K562 (cell line): ENCODE data around the gene PPP4R3B. TPM values are rescaled to one million over a fixed set of nuclear protein-coding genes. Genes with fewer than 3 reads are reported as not detected.

Experiments
- ELK3 ChIP-seq: fragments of 450-650 bp; formaldehyde crosslinking; IDR thresholded peaks from 2 replicates; pipeline ENCODE4 v1.4.0; 2020; ENCODE audit warnings: mild to moderate bottlenecking
- EP300 ChIP-seq: IDR thresholded peaks from 2 replicates; pipeline ENCODE4 v1.6.1; 2012; ENCODE audit warnings: low read length, improper control_type of control experiment
- FOXJ2 ChIP-seq: fragments of 200-800 bp; sonication (Bioruptor generic); IDR thresholded peaks from 2 replicates; pipeline ENCODE4 v1.6.1; 2016; ENCODE audit warnings: missing genetic modification characterization, missing compliant biosample characterization
- GABPB1 ChIP-seq: sonication (generic); formaldehyde crosslinking; IDR thresholded peaks from 2 replicates; pipeline ENCODE4 v1.8.0; 2022; ENCODE audit warnings: mild to moderate bottlenecking, missing genetic modification reagents
- HDGF ChIP-seq: fragments of 450-650 bp; IDR thresholded peaks from 2 replicates; pipeline ENCODE4 v1.6.1; 2016
- MGA ChIP-seq: fragments of 450-650 bp; IDR thresholded peaks from 2 replicates; pipeline ENCODE4 v1.6.1; 2016; ENCODE audit warnings: mild to moderate bottlenecking, moderate library complexity
- MTA2 ChIP-seq: fragments of 450-650 bp; IDR thresholded peaks from 2 replicates; pipeline ENCODE4 v1.6.1; 2016; ENCODE audit warnings: low read depth
- NONO ChIP-seq, 2 experiments: fragments of 200-400 bp in 1 of 2; fragments of 450-650 bp in 1 of 2; formaldehyde crosslinking in 1 of 2; IDR thresholded peaks; 2 replicates each; pipeline ENCODE4 v1.6.1; 2017; ENCODE audit warnings: low read depth in 2 of 2, mild to moderate bottlenecking in 2 of 2, moderate library complexity in 2 of 2, low read length in 1 of 2
- RHOXF2B ChIP-seq: fragments of 250-450 bp; sonication (Bioruptor Pico); conservative IDR thresholded peaks from 2 replicates; pipeline ENCODE4 v1.5.1; 2021
- RNF2 ChIP-seq: sonication (generic); IDR thresholded peaks from 2 replicates; pipeline ENCODE4 v1.6.1; 2016
- SNAPC5 ChIP-seq: fragments of 250-450 bp; sonication (Bioruptor Pico); IDR thresholded peaks from 2 replicates; pipeline ENCODE4 v1.8.0; 2021; ENCODE audit warnings: moderate library complexity, mild to moderate bottlenecking, inconsistent platforms
- SRSF9 ChIP-seq: fragments of 200-400 bp; formaldehyde crosslinking; IDR thresholded peaks from 2 replicates; pipeline ENCODE4 v1.6.1; 2017; ENCODE audit warnings: low read depth, low read length, borderline replicate concordance
- WHSC1 ChIP-seq: IDR thresholded peaks from one replicate; pipeline ENCODE4 v1.6.1; 2012; ENCODE audit warnings: low read length, control low read depth, inconsistent platforms
- ZNF282 ChIP-seq: sonication (generic); formaldehyde crosslinking; IDR thresholded peaks from 2 replicates; pipeline ENCODE4 v1.8.1; 2023; ENCODE audit warnings: missing genetic modification reagents
- ZNF740 ChIP-seq, 3 experiments: fragments of 200-800 bp in 1 of 3; sonication (Bioruptor generic) in 1 of 3; sonication (generic) in 1 of 3; formaldehyde crosslinking in 1 of 3; IDR thresholded peaks; 2 replicates each; pipeline versions ENCODE4 v1.6.1 to v1.8.0; 2016 to 2022; ENCODE audit warnings: mild to moderate bottlenecking in 2 of 3, missing compliant biosample characterization in 2 of 3, missing genetic modification characterization in 2 of 3, missing genetic modification reagents in 1 of 3
- polyA plus RNA-seq, 8 experiments: library from polyadenylated mRNA; depleted of rRNA in 4 of 8; stranded (reverse) in 5 of 8; unstranded in 3 of 8; fragments of >200 nt; fragmentation: Nextera tagmentation in 2 of 8; fragmentation: Illumina TruSeq in 1 of 8; extraction: Ambion mirVana in 2 of 8; extraction: Trizol in 1 of 8; gene quantifications; 2 replicates each; pipeline versions ENCODE4 v1.2.1 to v1.2.3, GENCODE V29; 2011 to 2014; ENCODE audit warnings: inconsistent platforms in 1 of 8, missing spikeins in 1 of 8
- total RNA-seq, 7 experiments: library from RNA; depleted of rRNA in 6 of 7; stranded (reverse); fragments of >200 nt in 6 of 7; fragmentation: Illumina TruSeq in 2 of 7; extraction: Trizol in 2 of 7; gene quantifications; 2 replicates each; pipeline versions ENCODE4 v1.2.1 to v1.2.3, GENCODE V29; 2011 to 2021; ENCODE audit warnings: low replicate concordance in 1 of 7

Gene PPP4R3B
- total and polyA plus RNA-seq, 9 of the 15 experiments (the other 6 are each of a cell fraction or from before 2014, with no cell fraction given), result 13.2 to 59.2 (median 41.9) TPM

- TF ChIP-seq FOXJ2, result peak; percentile 16; the same call in 1 of the 2 replicates
- no peak for TF ChIP-seq ZNF740 (CRISPR knock-in tag; IDR thresholded peaks at IDR 0.05)
- TF ChIP-seq ZNF740 (tag; IDR thresholded peaks at IDR 0.05), result no peak
- TF ChIP-seq GABPB1 (CRISPR knock-in tag), result no peak
- TF ChIP-seq EP300, result no peak
- TF ChIP-seq MTA2, result no peak
- no peak for TF ChIP-seq SRSF9
- TF ChIP-seq MGA, result no peak
- no peak for TF ChIP-seq RNF2
- no peak for TF ChIP-seq ZNF282 (CRISPR knock-in tag)
- no peak for TF ChIP-seq HDGF
- no peak for TF ChIP-seq NONO (IDR thresholded peaks at IDR 0.05; ENCODE audit: low read depth in 2 of 2, low read length in 1 of 2)
- TF ChIP-seq WHSC1, result no peak
- no peak for TF ChIP-seq ELK3
- TF ChIP-seq RHOXF2B, result no peak
- TF ChIP-seq SNAPC5 (CRISPR knock-in tag), result no peak
Measured at GRCh38 chr2:55618275-55619055, 1.0 kb upstream of the PPP4R3B start (continued).
